ENCODE measurements around the gene FBXO36.

DNA sequence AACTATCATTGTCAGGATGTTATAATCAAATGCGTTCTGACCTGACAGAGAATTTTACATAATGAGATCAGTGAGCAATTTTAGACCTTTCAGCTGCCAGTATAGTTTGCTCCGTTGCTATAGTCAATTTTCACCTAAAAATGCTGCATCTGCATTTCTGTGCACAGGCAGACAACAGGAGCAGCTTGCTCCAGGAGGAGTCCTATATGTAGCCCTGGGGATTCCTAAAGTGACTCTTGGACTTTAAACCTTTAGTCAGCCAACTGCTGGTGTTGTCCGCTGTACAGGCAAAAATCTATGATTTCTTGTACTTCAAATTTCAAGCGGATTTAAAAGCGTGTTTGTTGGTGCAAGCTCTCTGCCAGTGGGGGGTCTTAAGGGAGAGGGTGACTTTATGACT is 120.7 kb downstream of the FBXO36 start:
- TF ChIP-seq, protein P1, sequence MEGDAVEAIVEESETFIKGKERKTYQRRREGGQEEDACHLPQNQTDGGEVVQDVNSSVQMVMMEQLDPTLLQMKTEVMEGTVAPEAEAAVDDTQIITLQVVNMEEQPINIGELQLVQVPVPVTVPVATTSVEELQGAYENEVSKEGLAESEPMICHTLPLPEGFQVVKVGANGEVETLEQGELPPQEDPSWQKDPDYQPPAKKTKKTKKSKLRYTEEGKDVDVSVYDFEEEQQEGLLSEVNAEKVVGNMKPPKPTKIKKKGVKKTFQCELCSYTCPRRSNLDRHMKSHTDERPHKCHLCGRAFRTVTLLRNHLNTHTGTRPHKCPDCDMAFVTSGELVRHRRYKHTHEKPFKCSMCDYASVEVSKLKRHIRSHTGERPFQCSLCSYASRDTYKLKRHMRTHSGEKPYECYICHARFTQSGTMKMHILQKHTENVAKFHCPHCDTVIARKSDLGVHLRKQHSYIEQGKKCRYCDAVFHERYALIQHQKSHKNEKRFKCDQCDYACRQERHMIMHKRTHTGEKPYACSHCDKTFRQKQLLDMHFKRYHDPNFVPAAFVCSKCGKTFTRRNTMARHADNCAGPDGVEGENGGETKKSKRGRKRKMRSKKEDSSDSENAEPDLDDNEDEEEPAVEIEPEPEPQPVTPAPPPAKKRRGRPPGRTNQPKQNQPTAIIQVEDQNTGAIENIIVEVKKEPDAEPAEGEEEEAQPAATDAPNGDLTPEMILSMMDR (IDR thresholded peaks at IDR 0.05): no peak
- TF ChIP-seq POLR2A (IDR thresholded peaks at IDR 0.05): no peak

Data from prostate gland (tissue), 2 donors.